GM12891 (cell line): ENCODE measurements around the gene MGAT4D.

ENCODE experiments used
- PAX5 ChIP-seq: IDR thresholded peaks from 2 replicates; pipeline ENCODE4 v1.6.1; 2011; ENCODE audit warnings: low read length, moderate library complexity, mild to moderate bottlenecking; ENCODE audit not compliant: insufficient read depth, severe bottlenecking
- POLR2AphosphoS5 ChIP-seq: IDR thresholded peaks from 2 replicates; pipeline ENCODE4 v1.6.1; 2011; ENCODE audit warnings: low read depth, low read length, control low read depth

DNA sequence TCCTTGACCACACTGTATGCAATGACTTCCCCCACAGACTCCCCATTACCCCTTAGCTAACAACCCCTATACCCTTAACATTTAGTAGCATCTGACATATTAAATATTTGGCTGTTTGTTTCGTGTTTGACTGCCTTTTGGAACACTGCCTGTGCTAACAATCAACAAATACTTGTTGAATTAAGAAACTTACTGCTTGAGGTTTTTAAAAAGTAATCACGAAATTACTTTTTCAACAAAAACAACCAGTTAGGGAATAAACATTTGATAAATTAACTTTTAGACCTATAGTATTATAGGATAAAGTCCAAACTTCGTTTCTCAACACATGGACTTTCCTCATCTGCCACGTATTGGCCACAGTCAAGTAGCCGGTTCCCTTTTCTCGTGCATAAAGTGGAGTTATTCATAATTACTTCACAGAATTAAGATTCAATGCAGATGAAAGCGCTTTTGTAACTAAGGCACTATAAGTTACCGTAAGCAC is 25.3 kb upstream of the MGAT4D start:
- no peak for TF ChIP-seq PAX5
- no peak for TF ChIP-seq POLR2AphosphoS5
